Measurements from ENCODE around the gene ALX3.
"Not testable (repeated sequence)": the region's sequence is repeated elsewhere in the genome, so short reads cannot be mapped to it uniquely, and the experiment has no call there.

Gene ALX3

GRCh38 chr1:110043016-110043415, 27.5 kb downstream of the ALX3 start:
- Histone ChIP-seq H3K4me3 (ENCODE audit: low read depth, low read length) (no peak overlapping the region), H3K79me2 (ENCODE audit: control insufficient read depth, insufficient read depth, low read length, unreplicated experiment) (peaks cover 3% of the 10 kb centered on the region), H2AFZ (ENCODE audit: low read length, unreplicated experiment) (no peak overlapping the region), H3K36me3 (ENCODE audit: insufficient read depth, low read length) (peaks cover 51% of the 10 kb centered on the region), H3K27me3 (ENCODE audit: insufficient read depth, low read length) (no peaks in the 10 kb centered on the region), H3K27ac (ENCODE audit: low read depth, low read length) (no peak overlapping the region), H3K4me1 (ENCODE audit: control insufficient read depth, insufficient read depth, low read length, unreplicated experiment) (no peaks in the 10 kb centered on the region)

- Histone ChIP-seq H3K79me2 (ENCODE audit: control insufficient read depth, insufficient read depth, low read length, unreplicated experiment) (peaks cover 23% of the 10 kb centered on the region), H3K4me1 (ENCODE audit: control insufficient read depth, insufficient read depth, low read length, unreplicated experiment) (peaks cover 11% of the 10 kb centered on the region), H3K27me3 (ENCODE audit: insufficient read depth, low read length) (no peaks in the 10 kb centered on the region), H3K36me3 (ENCODE audit: insufficient read depth, low read length) (peaks cover 46% of the 10 kb centered on the region; the same call in 1 of the 2 replicates), H2AFZ (ENCODE audit: low read length, unreplicated experiment) (no peak overlapping the region), H3K4me3 (ENCODE audit: low read depth, low read length) (no peak overlapping the region), H3K27ac (ENCODE audit: low read depth, low read length) (no peak overlapping the region)
Measured at GRCh38 chr1:110040548-110040947, 29.9 kb downstream of the ALX3 start.

DNA sequence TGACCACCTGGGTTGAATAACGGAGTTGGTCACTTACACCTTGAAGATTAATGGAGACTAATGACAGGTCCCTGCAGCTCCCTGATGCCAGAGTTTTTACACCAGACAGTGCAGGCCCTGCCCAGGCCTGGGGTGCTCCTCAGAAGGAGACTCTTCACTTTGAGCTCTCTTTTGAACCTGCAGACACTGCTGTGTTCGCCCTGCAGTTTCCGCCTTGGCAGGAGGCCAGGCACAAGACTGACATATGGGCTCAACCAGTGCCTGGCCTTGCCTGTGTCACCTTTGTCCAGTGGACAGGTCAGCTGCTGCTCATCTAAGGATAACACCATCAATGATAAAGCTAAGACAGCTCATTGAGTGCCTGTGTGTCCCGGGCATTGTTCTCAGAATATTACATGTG, 30.8 kb downstream of the ALX3 start:
- Histone ChIP-seq H3K79me2 (ENCODE audit: control insufficient read depth, insufficient read depth, low read length, unreplicated experiment) (peaks cover 30% of the 10 kb centered on the region), H3K4me1 (ENCODE audit: control insufficient read depth, insufficient read depth, low read length, unreplicated experiment) (peaks cover 12% of the 10 kb centered on the region), H3K27ac (ENCODE audit: low read depth, low read length) (no peak overlapping the region), H3K27me3 (ENCODE audit: insufficient read depth, low read length) (no peaks in the 10 kb centered on the region), H3K36me3 (ENCODE audit: insufficient read depth, low read length) (peaks cover 39% of the 10 kb centered on the region; the same call in 1 of the 2 replicates), H2AFZ (ENCODE audit: low read length, unreplicated experiment) (no peak overlapping the region), H3K4me3 (ENCODE audit: low read depth, low read length) (no peak overlapping the region)

- no peaks in the 10 kb centered on the region for H3K27me3 ChIP-seq (ENCODE audit: insufficient read depth, low read length)
- peaks cover 29% of the 10 kb centered on the region; the same call in 1 of the 2 replicates for H3K36me3 ChIP-seq (ENCODE audit: insufficient read depth, low read length)
- H3K79me2 ChIP-seq (ENCODE audit: control insufficient read depth, insufficient read depth, low read length, unreplicated experiment): peaks cover 31% of the 10 kb centered on the region
- no peak overlapping the region for H3K27ac ChIP-seq (ENCODE audit: low read depth, low read length)
- no peak overlapping the region for H3K4me3 ChIP-seq (ENCODE audit: low read depth, low read length)
- H2AFZ ChIP-seq (ENCODE audit: low read length, unreplicated experiment): no peak overlapping the region
- H3K4me1 ChIP-seq (ENCODE audit: control insufficient read depth, insufficient read depth, low read length, unreplicated experiment): peaks cover 18% of the 10 kb centered on the region
Measured at GRCh38 chr1:110038271-110038670, 32.2 kb downstream of the ALX3 start.

- H3K4me1 ChIP-seq (ENCODE audit: control insufficient read depth, insufficient read depth, low read length, unreplicated experiment): peaks cover 30% of the 10 kb centered on the region
- peaks cover 12% of the 10 kb centered on the region; the same call in 1 of the 2 replicates for H3K36me3 ChIP-seq (ENCODE audit: insufficient read depth, low read length)
- no peaks in the 10 kb centered on the region for H3K27me3 ChIP-seq (ENCODE audit: insufficient read depth, low read length)
- H3K27ac ChIP-seq (ENCODE audit: low read depth, low read length): peak overlapping the region; percentile 75; the same call in 1 of the 2 replicates
- H2AFZ ChIP-seq (ENCODE audit: low read length, unreplicated experiment): peak overlapping the region; percentile 97
- peak overlapping the region; percentile 92 for H3K4me3 ChIP-seq (ENCODE audit: low read depth, low read length)
- H3K79me2 ChIP-seq (ENCODE audit: control insufficient read depth, insufficient read depth, low read length, unreplicated experiment): peaks cover 31% of the 10 kb centered on the region
Measured at GRCh38 chr1:110035236-110035752, 35.2 kb downstream of the ALX3 start.

GRCh38 chr1:110034451-110035235, 35.8 kb downstream of the ALX3 start, which contains the start of gene STRIP1:
TSS of gene STRIP1 (plus strand) at chr1:110034624. CDS start at chr1:110034638, 14 bp downstream.
- peak within 1 kb of the TSS; percentile 97 for H2AFZ ChIP-seq (ENCODE audit: low read length, unreplicated experiment)
- H3K27me3 ChIP-seq (ENCODE audit: insufficient read depth, low read length): no peaks in the 10 kb centered on the region
- H3K4me3 ChIP-seq (ENCODE audit: low read depth, low read length): peak within 1 kb of the TSS; percentile 92
- H3K79me2 ChIP-seq (ENCODE audit: control insufficient read depth, insufficient read depth, low read length, unreplicated experiment): peaks cover 31% of the 10 kb centered on the region
- peaks cover 11% of the 10 kb centered on the region; the same call in 1 of the 2 replicates for H3K36me3 ChIP-seq (ENCODE audit: insufficient read depth, low read length)
- H3K27ac ChIP-seq (ENCODE audit: low read depth, low read length): peak within 1 kb of the TSS; percentile 75
- peaks cover 30% of the 10 kb centered on the region for H3K4me1 ChIP-seq (ENCODE audit: control insufficient read depth, insufficient read depth, low read length, unreplicated experiment)

DNA sequence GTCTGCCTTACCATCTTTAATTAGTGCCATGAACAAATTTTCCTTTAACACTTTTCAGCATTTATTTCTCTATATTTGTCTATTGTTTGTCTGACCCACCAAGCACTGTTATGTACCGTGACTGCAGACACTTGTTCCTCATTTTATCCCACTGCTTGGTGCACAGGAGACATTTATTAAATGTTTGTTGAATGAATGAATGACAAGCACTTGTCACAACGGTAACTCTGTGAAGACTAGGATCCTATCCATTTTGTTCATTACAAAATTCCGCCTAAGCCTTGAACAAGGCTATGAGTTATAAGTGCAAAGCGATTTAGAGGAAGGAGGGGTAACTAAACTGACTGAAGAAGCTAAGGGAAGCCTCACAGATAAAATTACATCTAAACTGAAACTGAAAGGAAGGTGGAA, 36.4 kb downstream of the ALX3 start:
- peak overlapping the region; percentile 92 for H3K4me3 ChIP-seq (ENCODE audit: low read depth, low read length)
- H2AFZ ChIP-seq (ENCODE audit: low read length, unreplicated experiment): peak overlapping the region; percentile 93
- H3K79me2 ChIP-seq (ENCODE audit: control insufficient read depth, insufficient read depth, low read length, unreplicated experiment): peaks cover 31% of the 10 kb centered on the region
- H3K36me3 ChIP-seq (ENCODE audit: insufficient read depth, low read length): peaks cover 8% of the 10 kb centered on the region; the same call in 1 of the 2 replicates
- H3K4me1 ChIP-seq (ENCODE audit: control insufficient read depth, insufficient read depth, low read length, unreplicated experiment): peaks cover 30% of the 10 kb centered on the region
- H3K27me3 ChIP-seq (ENCODE audit: insufficient read depth, low read length): no peaks in the 10 kb centered on the region
- H3K27ac ChIP-seq (ENCODE audit: low read depth, low read length): peak overlapping the region; percentile 75

- Histone ChIP-seq H3K4me3 (ENCODE audit: low read depth, low read length) (peak overlapping the region; percentile 92; the same call in 1 of the 2 replicates), H3K27ac (ENCODE audit: low read depth, low read length) (no peak overlapping the region), H3K36me3 (ENCODE audit: insufficient read depth, low read length) (peaks cover 4% of the 10 kb centered on the region; the same call in 1 of the 2 replicates), H3K79me2 (ENCODE audit: control insufficient read depth, insufficient read depth, low read length, unreplicated experiment) (peaks cover 31% of the 10 kb centered on the region), H2AFZ (ENCODE audit: low read length, unreplicated experiment) (peak overlapping the region; percentile 93), H3K4me1 (ENCODE audit: control insufficient read depth, insufficient read depth, low read length, unreplicated experiment) (peaks cover 30% of the 10 kb centered on the region), H3K27me3 (ENCODE audit: insufficient read depth, low read length) (no peaks in the 10 kb centered on the region)
Measured at GRCh38 chr1:110033421-110033820, 37.1 kb downstream of the ALX3 start.

- H3K4me1 ChIP-seq (ENCODE audit: control insufficient read depth, insufficient read depth, low read length, unreplicated experiment): peaks cover 30% of the 10 kb centered on the region
- no peaks in the 10 kb centered on the region for H3K36me3 ChIP-seq (ENCODE audit: insufficient read depth, low read length)
- no peaks in the 10 kb centered on the region for H3K27me3 ChIP-seq (ENCODE audit: insufficient read depth, low read length)
- no peak overlapping the region for H2AFZ ChIP-seq (ENCODE audit: low read length, unreplicated experiment)
- no peak overlapping the region for H3K27ac ChIP-seq (ENCODE audit: low read depth, low read length)
- no peak overlapping the region for H3K4me3 ChIP-seq (ENCODE audit: low read depth, low read length)
- H3K79me2 ChIP-seq (ENCODE audit: control insufficient read depth, insufficient read depth, low read length, unreplicated experiment): peaks cover 24% of the 10 kb centered on the region
Measured at GRCh38 chr1:110032327-110032726, 38.1 kb downstream of the ALX3 start.

DNA sequence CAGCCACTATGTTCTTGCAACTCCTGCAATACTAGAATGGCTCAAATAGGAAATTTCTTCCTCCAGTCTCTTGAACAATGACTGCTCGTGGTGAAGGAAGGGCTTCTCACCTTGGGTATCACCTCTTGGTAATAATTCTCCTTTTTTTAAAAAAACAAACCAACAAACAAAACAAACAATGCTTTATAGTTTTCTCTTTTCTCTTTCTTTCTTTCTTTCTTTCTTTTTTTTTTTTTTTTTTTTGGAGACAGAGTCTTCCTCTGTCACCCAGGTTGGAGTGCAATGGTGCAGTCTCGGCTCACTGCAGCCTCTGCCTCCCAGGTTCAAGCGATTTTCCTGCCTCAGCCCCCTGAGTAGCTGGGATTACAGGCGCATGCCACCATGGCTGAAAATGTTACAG, 39.8 kb downstream of the ALX3 start:
- H3K27ac ChIP-seq (ENCODE audit: low read depth, low read length); H3K36me3 ChIP-seq (ENCODE audit: insufficient read depth, low read length); H3K27me3 ChIP-seq (ENCODE audit: insufficient read depth, low read length); H3K79me2 ChIP-seq (ENCODE audit: control insufficient read depth, insufficient read depth, low read length, unreplicated experiment): not testable (repeated sequence)
- peak overlapping the region; percentile 85 for H2AFZ ChIP-seq (ENCODE audit: low read length, unreplicated experiment)
- peaks cover 20% of the 10 kb centered on the region for H3K4me1 ChIP-seq (ENCODE audit: control insufficient read depth, insufficient read depth, low read length, unreplicated experiment)
- H3K4me3 ChIP-seq (ENCODE audit: low read depth, low read length): peak overlapping the region; percentile 41

DNA sequence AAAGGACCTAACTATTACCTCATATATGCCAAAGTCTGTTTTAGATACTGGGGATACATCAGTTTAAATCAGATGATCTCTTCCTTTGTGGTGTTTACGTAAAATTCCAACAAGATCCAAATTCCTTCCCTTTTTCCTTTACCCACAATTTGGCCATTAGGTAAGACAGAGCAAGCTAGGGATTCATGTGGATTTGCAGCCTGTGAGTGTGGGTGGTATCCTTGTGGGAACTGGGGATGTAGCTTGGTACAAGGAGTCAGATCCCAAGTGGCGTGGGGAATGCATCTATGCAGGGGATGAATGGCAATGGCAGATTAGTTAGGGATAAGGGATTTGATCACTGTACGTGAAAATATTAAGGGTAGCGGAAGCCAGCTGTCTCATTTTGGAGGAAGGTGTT, 45.9 kb downstream of the ALX3 start:
- H3K4me3 ChIP-seq (ENCODE audit: low read depth, low read length): no peak overlapping the region
- peaks cover 14% of the 10 kb centered on the region for H3K4me1 ChIP-seq (ENCODE audit: control insufficient read depth, insufficient read depth, low read length, unreplicated experiment)
- peaks cover 30% of the 10 kb centered on the region for H3K36me3 ChIP-seq (ENCODE audit: insufficient read depth, low read length)
- no peaks in the 10 kb centered on the region for H3K27me3 ChIP-seq (ENCODE audit: insufficient read depth, low read length)
- no peak overlapping the region for H2AFZ ChIP-seq (ENCODE audit: low read length, unreplicated experiment)
- H3K79me2 ChIP-seq (ENCODE audit: control insufficient read depth, insufficient read depth, low read length, unreplicated experiment): no peaks in the 10 kb centered on the region
- H3K27ac ChIP-seq (ENCODE audit: low read depth, low read length): no peak overlapping the region

All from ACC112 (cell line).